ENCODE data around the gene TSC22D2. TPM values are rescaled to one million over a fixed set of nuclear protein-coding genes. Genes with fewer than 3 reads are reported as not detected.

Gene TSC22D2
- total RNA-seq, 1 experiment from 2014 or later, result 20.0 TPM

DNA sequence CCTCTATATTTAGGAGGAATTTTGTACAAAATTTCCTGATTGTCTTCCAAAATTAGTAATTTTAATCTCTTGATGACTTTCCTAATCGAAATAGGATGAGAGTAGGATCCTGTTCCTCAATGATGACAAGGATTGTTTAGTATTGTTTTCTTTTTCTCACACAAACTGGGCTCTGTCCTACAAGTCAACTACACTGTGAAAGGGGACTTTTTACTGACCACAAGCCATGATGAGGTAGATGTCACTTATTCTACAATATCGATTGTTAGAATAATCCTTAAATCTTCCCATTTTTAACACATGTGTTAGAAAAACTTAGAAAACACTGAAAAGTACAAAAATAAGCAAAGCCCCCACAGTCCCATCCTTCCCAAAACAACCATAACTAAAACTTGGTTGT, 35.8 kb upstream of the TSC22D2 start:
- Histone ChIP-seq H3K9me2 (ENCODE audit: insufficient read depth) (no peaks in the 10 kb centered on the region), H3K79me2 (ENCODE audit: insufficient read depth, low read length) (no peaks in the 10 kb centered on the region), H4K20me1 (ENCODE audit: insufficient read depth) (no peaks in the 10 kb centered on the region), H3K4me3 (replicated peaks in 1 of 2; ENCODE audit: low read depth in 1 of 2, low read length in 2 of 2) (peak overlapping the region in 1 of 2 experiments; percentile 57; a peak in 1 of 4 replicates), H3K9ac (ENCODE audit: low read length) (no peak overlapping the region), H3K4me1 (ENCODE audit: control insufficient read depth in 1 of 2, insufficient read depth in 2 of 2, low read length in 2 of 2) (peaks cover 36 to 53% of the 10 kb centered on the region in 2 experiments), H3K36me3 (ENCODE audit: control insufficient read depth in 1 of 2, insufficient read depth in 2 of 2, low read length in 2 of 2) (no peaks in the 10 kb centered on the region), H3K27me3 (ENCODE audit: insufficient read depth, low read length) (no peaks in the 10 kb centered on the region), H2AFZ (ENCODE audit: low read depth, low read length, poor library complexity, severe bottlenecking) (peak overlapping the region; percentile 51), H3K27ac (ENCODE audit: low read depth, low read length) (peak overlapping the region; percentile 66; the same call in 1 of the 2 replicates), H3K9me3 (ENCODE audit: control insufficient read depth in 1 of 2, insufficient read depth in 1 of 2, low read depth in 1 of 2, low read length in 2 of 2) (no peaks in the 10 kb centered on the region), H3K4me2 (ENCODE audit: low read length) (peak overlapping the region; percentile 76)
- TF ChIP-seq ZFX (IDR thresholded peaks at IDR 0.05) (no peak), SIN3A (IDR thresholded peaks at IDR 0.05; ENCODE audit: low read depth) (no peak), EGR1 (IDR thresholded peaks at IDR 0.05; ENCODE audit: low read depth) (no peak), FOSL1 (IDR thresholded peaks at IDR 0.05; ENCODE audit: low read depth) (no peak), ELF1 (IDR thresholded peaks at IDR 0.05; ENCODE audit: borderline replicate concordance, low read depth) (no peak), YY1 (IDR thresholded peaks at IDR 0.05; ENCODE audit: extremely low read depth, insufficient replicate concordance, low read depth, low read length) (no peak), JUND (IDR thresholded peaks at IDR 0.05) (no peak), ATF3 (IDR thresholded peaks at IDR 0.05) (no peak), SP1 (IDR thresholded peaks at IDR 0.05; ENCODE audit: low read depth) (no peak), ZNF274 (IDR thresholded peaks at IDR 0.05; ENCODE audit: low read depth, low read length) (no peak), POLR2AphosphoS5 (IDR thresholded peaks at IDR 0.05; ENCODE audit: low read depth, low read length) (no peak), POLR2A (IDR thresholded peaks at IDR 0.05; ENCODE audit: borderline replicate concordance, extremely low read depth, insufficient read depth, insufficient read length) (no peak), SRF (IDR thresholded peaks at IDR 0.05; ENCODE audit: low read depth) (no peak), RAD21 (IDR thresholded peaks at IDR 0.05; ENCODE audit: low read depth) (no peak), EZH2 (IDR thresholded peaks at IDR 0.05) (no peak)
- TF ChIP-seq, protein P1, sequence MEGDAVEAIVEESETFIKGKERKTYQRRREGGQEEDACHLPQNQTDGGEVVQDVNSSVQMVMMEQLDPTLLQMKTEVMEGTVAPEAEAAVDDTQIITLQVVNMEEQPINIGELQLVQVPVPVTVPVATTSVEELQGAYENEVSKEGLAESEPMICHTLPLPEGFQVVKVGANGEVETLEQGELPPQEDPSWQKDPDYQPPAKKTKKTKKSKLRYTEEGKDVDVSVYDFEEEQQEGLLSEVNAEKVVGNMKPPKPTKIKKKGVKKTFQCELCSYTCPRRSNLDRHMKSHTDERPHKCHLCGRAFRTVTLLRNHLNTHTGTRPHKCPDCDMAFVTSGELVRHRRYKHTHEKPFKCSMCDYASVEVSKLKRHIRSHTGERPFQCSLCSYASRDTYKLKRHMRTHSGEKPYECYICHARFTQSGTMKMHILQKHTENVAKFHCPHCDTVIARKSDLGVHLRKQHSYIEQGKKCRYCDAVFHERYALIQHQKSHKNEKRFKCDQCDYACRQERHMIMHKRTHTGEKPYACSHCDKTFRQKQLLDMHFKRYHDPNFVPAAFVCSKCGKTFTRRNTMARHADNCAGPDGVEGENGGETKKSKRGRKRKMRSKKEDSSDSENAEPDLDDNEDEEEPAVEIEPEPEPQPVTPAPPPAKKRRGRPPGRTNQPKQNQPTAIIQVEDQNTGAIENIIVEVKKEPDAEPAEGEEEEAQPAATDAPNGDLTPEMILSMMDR (IDR thresholded peaks at IDR 0.05 in 2 of 3, conservative IDR thresholded peaks at IDR 0.05 in 1 of 3; ENCODE audit: borderline replicate concordance in 1 of 3, insufficient read depth in 1 of 3, low read depth in 2 of 3, low read length in 2 of 3), result no peak
- TF ChIP-seq, protein P2, sequence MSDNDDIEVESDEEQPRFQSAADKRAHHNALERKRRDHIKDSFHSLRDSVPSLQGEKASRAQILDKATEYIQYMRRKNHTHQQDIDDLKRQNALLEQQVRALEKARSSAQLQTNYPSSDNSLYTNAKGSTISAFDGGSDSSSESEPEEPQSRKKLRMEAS (IDR thresholded peaks at IDR 0.05), result no peak
- ChIA-PET POLR2A (no interaction called here), RAD21 (ENCODE audit: low non-redundant PET in 1 of 2, low total read pairs in 2 of 2, uncharacterized antibody in 2 of 2, unreplicated experiment in 2 of 2) (no interaction called here), CTCF (interaction anchor here (2.0 kb wide), 1 partner anchor 24 kb away, joined by 4 read pairs; no protein-coding TSS in a partner anchor)
- DNase-seq (ENCODE audit: low read depth, low spot score) (no peak), ATAC-seq (no peak)
- intact Hi-C loops (cut with micrococcal nuclease), result loop anchor here (5.0 kb wide), 1 partner anchor 35 kb away; the partner anchor contains the start of gene TSC22D2
- BruUV-seq (replicated peaks), result no TSS peak

All from HCT116 (cell line).